Measurements from ENCODE around the gene NLGN1. TPM values are rescaled to one million over a fixed set of nuclear protein-coding genes. Genes with fewer than 3 reads are reported as not detected.

NLGN1 gene
- total RNA-seq, 1 experiment from 2014 or later, result 0.85 TPM

- Histone ChIP-seq H3K4me3 (ENCODE audit: low read depth in 2 of 2, low read length in 2 of 2) (no peak overlapping the region), H3K9me3 (ENCODE audit: control insufficient read depth, insufficient read depth, low read depth, low read length) (no peaks in the 10 kb centered on the region), H3K27ac (ENCODE audit: low read length) (no peak overlapping the region), H3K27me3 (ENCODE audit: control insufficient read depth, insufficient read depth, low read length) (no peaks in the 10 kb centered on the region), H3K4me1 (ENCODE audit: control insufficient read depth, insufficient read depth, low read length) (no peaks in the 10 kb centered on the region), H3K36me3 (ENCODE audit: control insufficient read depth, insufficient read depth, low read length) (no peaks in the 10 kb centered on the region)
- BruUV-seq (replicated peaks), result no TSS peak
- TF ChIP-seq, protein P1, sequence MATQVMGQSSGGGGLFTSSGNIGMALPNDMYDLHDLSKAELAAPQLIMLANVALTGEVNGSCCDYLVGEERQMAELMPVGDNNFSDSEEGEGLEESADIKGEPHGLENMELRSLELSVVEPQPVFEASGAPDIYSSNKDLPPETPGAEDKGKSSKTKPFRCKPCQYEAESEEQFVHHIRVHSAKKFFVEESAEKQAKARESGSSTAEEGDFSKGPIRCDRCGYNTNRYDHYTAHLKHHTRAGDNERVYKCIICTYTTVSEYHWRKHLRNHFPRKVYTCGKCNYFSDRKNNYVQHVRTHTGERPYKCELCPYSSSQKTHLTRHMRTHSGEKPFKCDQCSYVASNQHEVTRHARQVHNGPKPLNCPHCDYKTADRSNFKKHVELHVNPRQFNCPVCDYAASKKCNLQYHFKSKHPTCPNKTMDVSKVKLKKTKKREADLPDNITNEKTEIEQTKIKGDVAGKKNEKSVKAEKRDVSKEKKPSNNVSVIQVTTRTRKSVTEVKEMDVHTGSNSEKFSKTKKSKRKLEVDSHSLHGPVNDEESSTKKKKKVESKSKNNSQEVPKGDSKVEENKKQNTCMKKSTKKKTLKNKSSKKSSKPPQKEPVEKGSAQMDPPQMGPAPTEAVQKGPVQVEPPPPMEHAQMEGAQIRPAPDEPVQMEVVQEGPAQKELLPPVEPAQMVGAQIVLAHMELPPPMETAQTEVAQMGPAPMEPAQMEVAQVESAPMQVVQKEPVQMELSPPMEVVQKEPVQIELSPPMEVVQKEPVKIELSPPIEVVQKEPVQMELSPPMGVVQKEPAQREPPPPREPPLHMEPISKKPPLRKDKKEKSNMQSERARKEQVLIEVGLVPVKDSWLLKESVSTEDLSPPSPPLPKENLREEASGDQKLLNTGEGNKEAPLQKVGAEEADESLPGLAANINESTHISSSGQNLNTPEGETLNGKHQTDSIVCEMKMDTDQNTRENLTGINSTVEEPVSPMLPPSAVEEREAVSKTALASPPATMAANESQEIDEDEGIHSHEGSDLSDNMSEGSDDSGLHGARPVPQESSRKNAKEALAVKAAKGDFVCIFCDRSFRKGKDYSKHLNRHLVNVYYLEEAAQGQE (IDR thresholded peaks at IDR 0.05; ENCODE audit: insufficient read depth in 1 of 2, low read depth in 2 of 2, low read length in 1 of 2), result no peak
- TF ChIP-seq SIN3A (IDR thresholded peaks at IDR 0.05; ENCODE audit: borderline replicate concordance, insufficient read depth, low read depth, low read length) (no peak), POLR2AphosphoS5 (IDR thresholded peaks at IDR 0.05; ENCODE audit: low read depth, low read length) (no peak), CTCF (IDR thresholded peaks at IDR 0.05) (no peak), TCF7L2 (IDR thresholded peaks at IDR 0.05; ENCODE audit: low read depth, low read length) (no peak)
- in situ Hi-C loops (cut with HindIII; ENCODE audit: low pct_unique_long_range_greater_than_20kb, low sequenced_read_pairs), result no loop called here
- no peak for DNase-seq (ENCODE audit: low read depth, low spot score)
- intact Hi-C loops (cut with micrococcal nuclease; ENCODE audit: unreplicated experiment), result no loop called here
- CTCF ChIA-PET, result no interaction called here
- ATAC-seq, result no peak
- POLR2A ChIA-PET, result no interaction called here
Measured at GRCh38 chr3:174146008-174146407, 748.5 kb downstream of the NLGN1 start.

DNA sequence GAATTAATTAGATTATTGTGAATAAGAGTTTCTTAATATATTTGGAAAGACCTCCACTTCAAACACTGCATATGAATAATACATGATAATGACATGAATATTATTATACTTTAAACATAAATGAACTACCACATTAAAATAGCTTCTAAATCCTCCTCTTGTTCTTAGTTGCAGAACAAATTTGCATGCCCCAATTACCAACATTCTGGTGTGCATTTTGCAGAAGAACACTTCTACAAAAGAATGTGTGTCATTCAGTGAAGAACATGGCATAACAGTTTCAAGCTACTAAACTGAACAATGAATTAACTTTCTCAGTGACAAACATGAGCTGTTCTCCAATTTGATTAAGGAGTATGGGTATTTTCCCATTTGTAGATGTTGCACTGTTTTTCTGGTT lies 750.3 kb downstream of the NLGN1 start:
- CTCF ChIA-PET, result no interaction called here

More for the DNA sequence above, 750.3 kb downstream of the NLGN1 start:
- BruUV-seq (replicated peaks), result no TSS peak
- H3K4me1 ChIP-seq (ENCODE audit: control insufficient read depth, insufficient read depth, low read length), result no peaks in the 10 kb centered on the region
- no peak for ATAC-seq
- TF ChIP-seq POLR2AphosphoS5 (IDR thresholded peaks at IDR 0.05; ENCODE audit: low read depth, low read length) (no peak), SIN3A (IDR thresholded peaks at IDR 0.05; ENCODE audit: borderline replicate concordance, insufficient read depth, low read depth, low read length) (no peak), CTCF (IDR thresholded peaks at IDR 0.05) (no peak), TCF7L2 (IDR thresholded peaks at IDR 0.05; ENCODE audit: low read depth, low read length) (no peak)
- TF ChIP-seq, protein P1 (IDR thresholded peaks at IDR 0.05; ENCODE audit: insufficient read depth in 1 of 2, low read depth in 2 of 2, low read length in 1 of 2), result no peak
- POLR2A ChIA-PET, result no interaction called here
- intact Hi-C loops (cut with micrococcal nuclease; ENCODE audit: unreplicated experiment), result no loop called here
- H3K36me3 ChIP-seq (ENCODE audit: control insufficient read depth, insufficient read depth, low read length), result no peaks in the 10 kb centered on the region
- in situ Hi-C loops (cut with HindIII; ENCODE audit: low pct_unique_long_range_greater_than_20kb, low sequenced_read_pairs), result no loop called here
- H3K9me3 ChIP-seq (ENCODE audit: control insufficient read depth, insufficient read depth, low read depth, low read length), result no peaks in the 10 kb centered on the region
- H3K27me3 ChIP-seq (ENCODE audit: control insufficient read depth, insufficient read depth, low read length), result no peaks in the 10 kb centered on the region
- no peak overlapping the region for H3K27ac ChIP-seq (ENCODE audit: low read length)
- no peak overlapping the region for H3K4me3 ChIP-seq (ENCODE audit: low read depth in 2 of 2, low read length in 2 of 2)
- no peak for DNase-seq (ENCODE audit: low read depth, low spot score)

Data from Panc1 (cell line).